Osteocyte (in vitro differentiated cells): ENCODE measurements around the gene ALKBH3. TPM values are rescaled to one million over a fixed set of nuclear protein-coding genes. Genes with fewer than 3 reads are reported as not detected.

ENCODE experiments used
- DNase-seq: peaks from one replicate; pipeline ENCODE4 v3.0.0; 2021; ENCODE audit warnings: mixed read lengths; ENCODE audit not compliant: unreplicated experiment; ENCODE audit errors: extremely low spot score
- H3K27ac Mint-ChIP-seq: one replicate; pipeline ENCODE4 v1.8.0; 2021; ENCODE audit warnings: mild to moderate bottlenecking, mixed read lengths; ENCODE audit not compliant: unreplicated experiment
- H3K27me3 Mint-ChIP-seq: one replicate; pipeline ENCODE4 v1.8.0; 2021; ENCODE audit warnings: mixed read lengths; ENCODE audit not compliant: unreplicated experiment
- H3K36me3 Mint-ChIP-seq: one replicate; pipeline ENCODE4 v1.8.0; 2021; ENCODE audit warnings: mixed read lengths; ENCODE audit not compliant: unreplicated experiment
- H3K4me1 Mint-ChIP-seq: one replicate; pipeline ENCODE4 v1.8.0; 2021; ENCODE audit warnings: mixed read lengths; ENCODE audit not compliant: unreplicated experiment
- H3K4me3 Mint-ChIP-seq: one replicate; pipeline ENCODE4 v1.8.0; 2021; ENCODE audit warnings: mild to moderate bottlenecking, moderate library complexity, mixed read lengths; ENCODE audit not compliant: unreplicated experiment
- H3K9me3 Mint-ChIP-seq: one replicate; pipeline ENCODE4 v1.8.0; 2021; ENCODE audit warnings: mixed read lengths; ENCODE audit not compliant: unreplicated experiment
- long read RNA-seq: library from polyadenylated mRNA; unstranded; transcript quantifications from one replicate; pipeline ENCODE4 v2.0.0, GENCODE V29; 2021
- total RNA-seq: library from RNA; stranded (reverse); gene quantifications from 2 replicates; pipeline ENCODE4 v1.2.1, GENCODE V29; 2021
- TF ChIP-seq, protein P1 (sequence below): fragments of 200-600 bp; sonication (generic); IDR thresholded peaks from 2 replicates; pipeline ENCODE4 v1.5.0; 2021; ENCODE audit warnings: antibody characterized with exemption, mild to moderate bottlenecking, moderate library complexity

Gene ALKBH3
- total RNA-seq: 32.4 and 39.6 TPM in 2 replicates
- long read RNA-seq, transcript ALKBH3-201 (10 exons, 1,474 nt): major isoform, 96 of 173 reads
- long read RNA-seq, partial matches to known transcripts: 4 of 173 reads
- long read RNA-seq, other reads (novel, unspliced or antisense): 73 of 173 reads

DNA sequence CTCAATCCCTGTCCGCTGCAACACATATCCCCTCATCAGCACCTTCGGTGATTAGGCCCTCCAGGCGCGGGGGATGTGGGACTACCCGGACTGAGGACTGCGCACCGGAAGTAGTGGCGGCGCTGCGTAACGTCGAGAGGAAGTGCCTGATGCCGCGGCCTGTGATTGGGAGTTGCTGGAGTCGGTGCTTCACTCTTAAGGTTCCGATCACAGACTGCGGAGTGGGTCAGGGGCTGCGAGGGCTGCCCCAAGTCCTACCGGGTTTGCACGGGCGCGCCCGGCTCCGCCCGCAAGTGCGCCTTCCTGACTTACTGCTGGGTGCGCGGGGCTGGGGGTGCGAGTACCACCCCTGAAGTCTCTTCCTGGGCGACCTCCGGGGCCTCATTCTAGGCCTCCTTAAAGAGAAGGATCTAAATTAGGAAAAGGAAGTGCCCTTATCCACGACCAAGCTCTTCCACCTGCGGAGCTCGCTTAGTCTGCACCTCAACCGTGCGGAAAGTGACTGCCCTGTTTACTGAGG lies at the start of gene ALKBH3:
Gene ALKBH3, plus strand, starts transcription at position 192 of the 520 bp plus-strand sequence. CDS start 1,822 bp downstream, outside the sequence.
- H3K4me3 Mint-ChIP-seq: peak within 1 kb of the TSS; percentile 94

DNA sequence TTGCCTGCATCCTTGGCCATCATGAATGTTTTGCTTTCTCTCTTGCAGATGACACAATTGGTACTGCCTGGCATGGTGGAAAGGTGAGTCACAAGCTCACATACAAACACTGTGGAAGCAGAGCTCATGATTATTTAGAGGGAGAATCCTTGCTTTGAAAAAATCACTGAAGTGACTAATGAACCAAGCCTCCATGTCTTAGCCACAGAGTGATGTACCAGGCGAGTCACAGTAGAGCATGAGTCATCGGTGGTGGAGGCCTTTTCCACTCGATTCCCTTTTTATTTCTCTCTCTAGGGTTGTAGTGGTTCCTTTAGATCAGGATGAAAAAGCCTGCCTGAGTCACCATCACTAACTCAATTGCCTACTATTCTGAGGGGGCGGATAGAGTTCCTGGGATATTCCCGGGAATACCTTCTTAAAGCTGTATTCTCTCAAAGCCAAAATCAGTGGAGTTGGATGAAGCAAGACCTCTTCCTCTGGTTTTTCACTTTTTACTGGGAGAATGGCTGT lies 49.6 kb upstream of the ALKBH3 start:
- Mint-ChIP-seq H3K4me1 (peaks cover 25% of the 10 kb centered on the region), H3K4me3 (peak overlapping the region; percentile 19), H3K9me3 (no peaks in the 10 kb centered on the region), H3K27me3 (no peaks in the 10 kb centered on the region), H3K36me3 (no peaks in the 10 kb centered on the region), H3K27ac (peak overlapping the region; percentile 88)
- no peak for DNase-seq
- TF ChIP-seq, protein P1, sequence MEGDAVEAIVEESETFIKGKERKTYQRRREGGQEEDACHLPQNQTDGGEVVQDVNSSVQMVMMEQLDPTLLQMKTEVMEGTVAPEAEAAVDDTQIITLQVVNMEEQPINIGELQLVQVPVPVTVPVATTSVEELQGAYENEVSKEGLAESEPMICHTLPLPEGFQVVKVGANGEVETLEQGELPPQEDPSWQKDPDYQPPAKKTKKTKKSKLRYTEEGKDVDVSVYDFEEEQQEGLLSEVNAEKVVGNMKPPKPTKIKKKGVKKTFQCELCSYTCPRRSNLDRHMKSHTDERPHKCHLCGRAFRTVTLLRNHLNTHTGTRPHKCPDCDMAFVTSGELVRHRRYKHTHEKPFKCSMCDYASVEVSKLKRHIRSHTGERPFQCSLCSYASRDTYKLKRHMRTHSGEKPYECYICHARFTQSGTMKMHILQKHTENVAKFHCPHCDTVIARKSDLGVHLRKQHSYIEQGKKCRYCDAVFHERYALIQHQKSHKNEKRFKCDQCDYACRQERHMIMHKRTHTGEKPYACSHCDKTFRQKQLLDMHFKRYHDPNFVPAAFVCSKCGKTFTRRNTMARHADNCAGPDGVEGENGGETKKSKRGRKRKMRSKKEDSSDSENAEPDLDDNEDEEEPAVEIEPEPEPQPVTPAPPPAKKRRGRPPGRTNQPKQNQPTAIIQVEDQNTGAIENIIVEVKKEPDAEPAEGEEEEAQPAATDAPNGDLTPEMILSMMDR: no peak

More for the DNA sequence above, at the start of gene ALKBH3:
- peaks cover 4% of the 10 kb centered on the region for H3K9me3 Mint-ChIP-seq
- H3K27me3 Mint-ChIP-seq: peaks cover 24% of the 10 kb centered on the region
- H3K4me1 Mint-ChIP-seq: peaks cover 21% of the 10 kb centered on the region
- DNase-seq: peak; percentile 96
- H3K27ac Mint-ChIP-seq: peak within 1 kb of the TSS; percentile 83
- TF ChIP-seq, protein P1: no peak
- peaks cover 14% of the 10 kb centered on the region for H3K36me3 Mint-ChIP-seq

DNA sequence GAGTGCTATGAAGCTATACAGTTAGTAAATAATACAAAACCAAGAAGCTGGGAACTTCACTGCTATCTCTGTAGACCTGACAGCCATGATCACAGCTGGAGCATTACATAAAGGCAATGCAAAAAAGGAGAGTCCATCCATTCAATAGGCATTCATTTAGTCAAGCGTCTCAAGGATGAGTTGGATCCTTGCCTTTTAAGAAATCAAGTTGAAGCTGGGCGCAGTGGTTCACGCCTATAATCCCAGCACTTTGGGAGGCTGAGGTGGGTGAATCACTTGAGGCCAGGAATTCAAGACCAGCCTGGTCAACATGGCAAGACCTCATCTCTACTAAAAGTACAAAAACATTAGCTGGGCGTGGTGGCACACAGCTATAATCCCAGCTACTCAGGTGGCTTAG lies 48.1 kb upstream of the ALKBH3 start:
- Mint-ChIP-seq H3K36me3 (no peaks in the 10 kb centered on the region), H3K9me3 (no peaks in the 10 kb centered on the region), H3K4me1 (peaks cover 25% of the 10 kb centered on the region), H3K27me3 (no peaks in the 10 kb centered on the region), H3K27ac (no peak overlapping the region), H3K4me3 (no peak overlapping the region)
- TF ChIP-seq, protein P1: no peak
- no peak for DNase-seq

DNA sequence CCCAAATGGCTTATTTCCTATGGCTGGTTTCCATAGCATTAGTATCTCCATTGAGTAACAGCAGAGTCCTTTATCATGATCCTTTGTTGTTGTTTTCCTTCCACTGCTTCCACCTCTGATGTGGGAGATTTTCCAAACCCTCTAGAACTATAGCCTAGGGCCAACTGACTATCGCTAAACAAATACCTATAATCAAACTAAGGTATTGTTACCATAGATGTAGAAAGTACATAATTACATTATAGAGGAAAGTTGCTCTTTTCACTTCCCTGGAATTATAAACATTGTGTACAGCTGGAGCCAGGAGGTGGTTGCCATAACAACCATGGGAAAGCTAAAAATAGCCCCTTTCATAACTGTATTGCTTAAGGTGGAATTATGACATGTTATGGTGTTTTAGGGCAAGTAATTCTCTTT lies 47.0 kb upstream of the ALKBH3 start:
- TF ChIP-seq, protein P1: no peak
- peaks cover 25% of the 10 kb centered on the region for H3K4me1 Mint-ChIP-seq
- no peaks in the 10 kb centered on the region for H3K36me3 Mint-ChIP-seq
- H3K27ac Mint-ChIP-seq: peak overlapping the region; percentile 81
- H3K4me3 Mint-ChIP-seq: no peak overlapping the region
- no peaks in the 10 kb centered on the region for H3K9me3 Mint-ChIP-seq
- DNase-seq: no peak
- H3K27me3 Mint-ChIP-seq: no peaks in the 10 kb centered on the region

DNA sequence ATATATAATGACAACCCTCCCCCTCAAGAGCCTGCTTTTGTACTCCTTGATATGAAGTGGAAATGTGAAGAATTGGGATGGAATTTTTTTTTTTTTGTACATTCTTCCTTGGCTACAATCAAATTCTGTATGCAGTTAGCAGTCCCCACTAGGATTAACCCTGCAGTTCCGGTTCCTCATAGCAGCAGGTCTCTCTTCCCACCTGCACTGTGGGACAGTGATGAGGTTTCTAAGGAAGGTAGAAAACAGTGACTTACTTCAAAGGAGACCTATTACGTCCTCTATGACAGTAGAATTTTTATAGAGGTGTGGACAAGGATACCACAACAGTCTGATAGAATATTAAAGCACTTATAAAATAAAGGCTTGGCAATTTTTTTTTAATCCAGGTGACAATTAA lies 46.3 kb upstream of the ALKBH3 start:
- Mint-ChIP-seq H3K4me1 (peaks cover 25% of the 10 kb centered on the region), H3K27ac (no peak overlapping the region), H3K9me3 (no peaks in the 10 kb centered on the region), H3K27me3 (no peaks in the 10 kb centered on the region), H3K4me3 (no peak overlapping the region), H3K36me3 (peaks cover 2% of the 10 kb centered on the region)
- TF ChIP-seq, protein P1: no peak
- DNase-seq: no peak
